SH-SY5Y (cell line): ENCODE measurements around the gene GLRA3.

Source experiments
- GATA2 ChIP-seq: IDR thresholded peaks from 2 replicates; pipeline ENCODE4 v1.6.1; 2011; ENCODE audit warnings: mild to moderate bottlenecking, low read depth, low read length
- GATA3 ChIP-seq: IDR thresholded peaks from 2 replicates; pipeline ENCODE4 v1.6.1; 2011; ENCODE audit warnings: low read depth, mild to moderate bottlenecking, low read length, moderate library complexity

- no peak for TF ChIP-seq GATA2
- no peak for TF ChIP-seq GATA3
These were observed 132.4 kb downstream of the GLRA3 start for GRCh38 chr4:174696657-174697056.
